Activated B cell treated with CpG ODN at 0.5 μM for 24 hours (primary cell): ENCODE measurements around the gene AQP1. TPM values are rescaled to one million over a fixed set of nuclear protein-coding genes. Genes with fewer than 3 reads are reported as not detected.

Experiments used
- ATAC-seq: fragments of 200-7000 bp; cut with Tn5 transposase; one replicate; pipeline ENCODE4 v1.10.0; 2021; ENCODE audit warnings: low read depth, mild to moderate bottlenecking, moderate library complexity
- CTCF ChIA-PET: fragments of 350-600 bp; sonication (Branson Sonifier 250); formaldehyde crosslinking; loops from one replicate; lab custom pipeline; 2021; ENCODE audit warnings: antibody characterized with exemption; lab: Charles Lee
- POLR2A ChIA-PET: fragments of 350-600 bp; sonication (Branson Sonifier 250); formaldehyde crosslinking; loops from one replicate; lab custom pipeline; 2021; ENCODE audit warnings: antibody characterized with exemption; lab: Charles Lee
- DNase-seq: peaks from one replicate; pipeline ENCODE4 v3.0.0; 2022
- H3K27ac Mint-ChIP-seq: one replicate; pipeline ENCODE4 v1.8.0; 2020; ENCODE audit warnings: mixed read lengths
- H3K27me3 Mint-ChIP-seq: one replicate; pipeline ENCODE4 v1.8.0; 2021; ENCODE audit warnings: mixed read lengths
- H3K36me3 Mint-ChIP-seq: one replicate; pipeline ENCODE4 v1.8.0; 2021; ENCODE audit warnings: low read depth, mixed read lengths
- H3K4me1 Mint-ChIP-seq: one replicate; pipeline ENCODE4 v1.8.0; 2021; ENCODE audit warnings: mixed read lengths
- H3K4me3 Mint-ChIP-seq: one replicate; pipeline ENCODE4 v1.8.0; 2020; ENCODE audit warnings: mild to moderate bottlenecking, mixed read lengths
- H3K9me3 Mint-ChIP-seq: one replicate; pipeline ENCODE4 v1.8.0; 2020; ENCODE audit warnings: mixed read lengths
- CTCF ChIP-seq: fragments of 200-600 bp; IDR thresholded peaks from one replicate; pipeline ENCODE4 v1.8.0; 2022; ENCODE audit warnings: antibody characterized with exemption, mild to moderate bottlenecking
- intact Hi-C: fragments of 100-400 bp; cut with micrococcal nuclease; formaldehyde crosslinking; loops from one replicate; pipeline ENCODE4 v1.15.1; 2024
- total RNA-seq: library from RNA; stranded (reverse); gene quantifications from 2 replicates; pipeline ENCODE4 v1.2.3, GENCODE V29; 2022

Gene AQP1
- total RNA-seq, 1 donor from 2014 or later, result 0.44 TPM

- no peak for TF ChIP-seq CTCF
- DNase-seq (no peak), ATAC-seq (no peak)
- peaks cover 2% of the 10 kb centered on the region for H3K27me3 Mint-ChIP-seq
- no peaks in the 10 kb centered on the region for H3K36me3 Mint-ChIP-seq
- intact Hi-C loops, result no loop called here
- no peak overlapping the region for H3K27ac Mint-ChIP-seq
- no peak overlapping the region for H3K4me3 Mint-ChIP-seq
- H3K4me1 Mint-ChIP-seq, result no peaks in the 10 kb centered on the region
- H3K9me3 Mint-ChIP-seq, result no peaks in the 10 kb centered on the region
- CTCF ChIA-PET, result no interaction called here
- POLR2A ChIA-PET, result no interaction called here
Measured at GRCh38 chr7:30884881-30885280, 26.8 kb upstream of the AQP1 start.

- Mint-ChIP-seq H3K27ac (no peak overlapping the region), H3K9me3 (peaks cover 9% of the 10 kb centered on the region), H3K36me3 (no peaks in the 10 kb centered on the region), H3K4me1 (no peaks in the 10 kb centered on the region), H3K4me3 (no peak overlapping the region), H3K27me3 (no peaks in the 10 kb centered on the region)
- CTCF ChIA-PET, result no interaction called here
- POLR2A ChIA-PET, result no interaction called here
- no peak for TF ChIP-seq CTCF
- intact Hi-C loops, result no loop called here
- no peak for DNase-seq
- ATAC-seq, result no peak
Measured at GRCh38 chr7:30886608-30887011, 25.0 kb upstream of the AQP1 start.

GRCh38 chr7:30887464-30887872 lies 24.2 kb upstream of the AQP1 start:
- ATAC-seq (no peak), DNase-seq (no peak)
- no peaks in the 10 kb centered on the region for H3K27me3 Mint-ChIP-seq
- H3K9me3 Mint-ChIP-seq, result peaks cover 12% of the 10 kb centered on the region
- TF ChIP-seq CTCF, result no peak
- H3K4me1 Mint-ChIP-seq, result no peaks in the 10 kb centered on the region
- POLR2A ChIA-PET, result no interaction called here
- intact Hi-C loops, result no loop called here
- H3K4me3 Mint-ChIP-seq, result no peak overlapping the region
- no peaks in the 10 kb centered on the region for H3K36me3 Mint-ChIP-seq
- no peak overlapping the region for H3K27ac Mint-ChIP-seq
- CTCF ChIA-PET, result no interaction called here

- Mint-ChIP-seq H3K27me3 (no peaks in the 10 kb centered on the region), H3K36me3 (no peaks in the 10 kb centered on the region), H3K9me3 (peaks cover 12% of the 10 kb centered on the region), H3K4me3 (no peak overlapping the region), H3K4me1 (no peaks in the 10 kb centered on the region), H3K27ac (no peak overlapping the region)
- DNase-seq (no peak), ATAC-seq (no peak)
- POLR2A ChIA-PET, result no interaction called here
- CTCF ChIA-PET, result no interaction called here
- intact Hi-C loops, result no loop called here
- TF ChIP-seq CTCF, result no peak
Measured at GRCh38 chr7:30888747-30889146, 22.9 kb upstream of the AQP1 start.

GRCh38 chr7:30890226-30890625 lies 21.4 kb upstream of the AQP1 start:
- Mint-ChIP-seq H3K4me1 (no peaks in the 10 kb centered on the region), H3K27ac (no peak overlapping the region), H3K36me3 (no peaks in the 10 kb centered on the region), H3K27me3 (no peaks in the 10 kb centered on the region), H3K4me3 (no peak overlapping the region), H3K9me3 (peaks cover 12% of the 10 kb centered on the region)
- intact Hi-C loops, result no loop called here
- ChIA-PET POLR2A (no interaction called here), CTCF (no interaction called here)
- ATAC-seq (no peak), DNase-seq (no peak)
- TF ChIP-seq CTCF, result no peak
